ENCODE measurements around the gene SLC25A10.
"Not testable (repeated sequence)": the region's sequence is repeated elsewhere in the genome, so short reads cannot be mapped to it uniquely, and the experiment has no call there.

SLC25A10 gene

DNA sequence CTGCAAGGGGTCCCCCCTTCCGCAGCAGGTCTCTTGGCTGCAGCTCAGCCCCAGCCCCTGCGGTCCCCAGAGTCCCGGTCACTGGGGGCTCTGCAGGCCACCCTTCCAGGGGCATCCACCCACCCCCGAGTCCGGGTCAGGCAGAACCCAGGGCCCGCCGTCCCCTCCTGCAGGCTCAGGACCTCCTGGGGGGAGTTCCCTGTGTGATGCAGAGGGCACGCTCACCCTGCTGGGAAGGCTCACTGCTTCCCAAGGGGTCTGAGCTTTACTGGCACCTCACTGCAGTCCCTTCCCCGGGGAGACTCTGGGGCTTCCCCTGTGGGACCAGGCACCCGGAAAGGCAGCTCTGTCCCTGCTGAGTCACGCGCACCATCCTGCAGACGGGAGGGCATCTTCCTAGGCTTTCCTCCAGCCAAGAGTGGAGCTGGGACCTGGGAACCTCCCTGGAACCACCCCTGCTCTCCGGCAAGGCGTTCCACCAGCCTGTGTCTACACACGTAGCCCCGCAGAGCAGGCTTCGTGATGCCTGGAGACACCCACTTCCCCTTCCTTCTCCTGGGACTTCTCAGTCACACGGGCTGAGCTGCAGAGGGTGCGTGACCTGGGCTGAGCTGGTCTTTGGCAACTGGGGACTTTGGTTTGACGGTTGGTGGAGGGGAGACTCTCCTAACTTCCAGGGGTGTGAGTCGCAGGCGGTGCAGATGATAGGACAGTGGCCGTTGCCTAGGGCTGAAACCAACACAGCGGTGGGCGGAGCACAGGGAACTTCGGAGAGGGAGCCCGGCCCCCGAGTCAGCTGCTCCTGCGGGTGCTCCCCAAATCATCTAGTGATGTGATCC is 23.4 kb downstream of the SLC25A10 start:
- no peak overlapping the region; the same call in 1 of the 2 replicates for H3K4me3 ChIP-seq (ENCODE audit: low read length)

DNA sequence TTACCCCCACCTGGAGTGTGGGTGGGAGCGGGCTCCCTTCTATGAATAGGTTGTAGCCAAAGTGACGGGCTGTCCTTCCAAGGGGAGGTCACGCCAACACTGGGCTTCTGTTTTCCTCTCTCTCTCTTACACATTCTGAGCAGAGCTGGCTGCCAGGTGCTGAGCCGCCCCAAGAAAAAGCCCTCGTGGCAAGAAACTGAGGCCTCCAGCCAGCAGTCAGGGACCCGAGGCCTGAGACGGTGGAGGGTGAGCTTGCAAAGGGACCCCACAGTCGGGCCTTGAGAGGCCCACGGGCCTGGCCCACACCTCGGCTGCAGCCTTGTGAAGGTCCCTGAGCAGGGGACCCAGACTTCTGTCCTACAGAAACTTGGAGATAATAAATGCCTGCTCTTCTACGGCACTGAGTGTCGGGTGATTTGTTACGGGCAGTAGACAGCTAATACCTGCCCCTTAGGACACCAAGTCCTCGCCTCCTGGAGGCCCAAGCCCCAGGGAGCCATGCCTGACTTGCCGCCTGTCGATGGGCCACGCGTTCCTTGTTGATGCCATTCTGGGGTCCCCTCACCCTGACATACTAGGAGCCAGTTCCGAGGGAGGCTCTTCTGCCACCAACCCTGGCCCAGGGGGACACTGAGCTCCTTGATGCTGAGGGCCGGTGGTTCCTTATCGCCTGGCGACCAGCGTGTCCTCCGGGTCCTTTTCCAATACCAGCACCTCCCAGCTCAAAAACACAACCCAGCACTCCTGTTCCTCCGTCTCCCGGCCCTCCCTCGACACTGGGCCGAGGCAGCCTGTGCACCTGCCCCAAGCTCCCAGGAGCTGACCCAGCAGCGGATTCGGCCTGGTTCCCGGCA is 26.1 kb downstream of the SLC25A10 start:
- no peak overlapping the region for H3K4me3 ChIP-seq (ENCODE audit: low read length)
- no peak for TF ChIP-seq ZNF274 (IDR thresholded peaks at IDR 0.05; ENCODE audit: low read depth, low read length)

More for the DNA sequence above, 23.4 kb downstream of the SLC25A10 start:
- no peak for TF ChIP-seq ZNF274 (IDR thresholded peaks at IDR 0.05; ENCODE audit: low read depth, low read length)

DNA sequence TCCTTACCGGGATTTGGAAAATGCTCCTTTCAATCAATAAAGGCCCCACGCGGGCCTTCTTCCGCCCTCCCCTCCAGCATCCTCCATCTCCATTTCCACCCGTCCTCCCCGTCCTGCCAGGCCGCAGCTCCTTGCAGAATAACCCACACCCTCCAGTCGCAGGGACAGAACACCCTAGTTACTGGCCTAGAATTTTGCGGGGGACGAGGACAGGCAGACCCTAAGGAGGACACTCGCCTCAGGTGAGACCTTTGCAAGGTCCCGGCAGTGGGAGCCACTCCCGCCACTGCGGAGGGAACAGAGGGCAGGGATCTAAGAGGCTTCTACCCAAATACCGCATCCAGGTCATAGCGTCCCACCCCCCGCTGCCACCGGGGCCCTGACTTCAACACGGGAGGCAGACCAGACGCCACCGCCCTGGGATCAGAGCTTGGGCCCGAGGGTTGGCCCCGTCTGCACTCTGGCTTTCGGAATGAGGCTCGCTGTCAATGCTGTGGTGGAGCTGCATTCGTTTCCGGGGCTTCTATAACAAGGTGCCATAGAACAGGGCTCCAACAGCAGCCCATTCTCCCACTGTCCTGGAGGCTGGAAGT is 26.8 kb downstream of the SLC25A10 start:
- H3K4me3 ChIP-seq (ENCODE audit: low read length), result no peak overlapping the region
- no peak for TF ChIP-seq ZNF274 (IDR thresholded peaks at IDR 0.05; ENCODE audit: low read depth, low read length)

DNA sequence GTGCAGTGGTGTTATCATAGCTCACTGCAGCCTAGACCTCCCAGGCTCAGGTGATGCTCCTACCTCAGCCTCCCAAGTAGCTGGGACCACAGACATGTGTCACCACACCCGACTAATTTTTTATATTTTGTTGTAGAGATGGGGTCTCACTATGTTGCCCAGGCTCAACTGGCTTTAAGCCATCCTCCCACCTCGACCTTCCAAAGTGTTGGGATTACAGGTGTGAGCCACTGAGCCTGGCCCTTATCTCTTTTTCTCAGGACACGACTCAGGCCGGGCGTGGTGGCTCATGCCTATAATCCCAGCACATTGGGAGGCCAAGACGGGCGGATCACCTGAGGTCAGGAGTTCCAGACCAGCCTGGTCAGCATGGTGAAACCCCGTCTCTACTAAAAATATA is 27.5 kb downstream of the SLC25A10 start:
- not testable (repeated sequence) for H3K4me3 ChIP-seq (ENCODE audit: low read length)

DNA sequence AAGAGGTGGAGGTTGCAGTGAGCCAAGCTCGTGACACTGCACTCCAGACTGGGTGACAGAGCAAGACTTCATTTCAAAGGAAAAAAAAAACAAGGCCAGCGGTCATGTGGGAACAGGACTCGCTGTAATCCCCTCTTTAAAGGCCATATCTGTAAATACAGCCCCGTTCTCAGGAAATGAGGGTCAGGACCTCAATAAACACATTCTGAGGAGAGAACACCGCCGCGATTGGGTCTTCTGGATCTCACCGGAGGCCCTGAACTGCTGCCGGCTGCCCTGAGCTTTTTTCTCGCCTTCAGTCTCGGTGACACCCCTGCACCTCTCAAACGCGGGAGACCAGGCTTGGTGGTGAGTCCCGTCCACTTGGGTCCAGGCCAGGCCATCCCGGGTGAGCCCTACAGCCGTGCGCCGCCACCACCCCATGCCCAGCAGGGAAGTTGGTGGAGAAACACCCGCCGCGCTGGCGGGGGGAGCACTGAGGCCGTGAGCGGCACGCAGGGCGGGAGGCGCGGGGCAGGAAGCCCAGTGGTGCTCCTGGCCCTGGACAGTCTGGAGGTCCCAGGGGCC is 28.4 kb downstream of the SLC25A10 start:
- H3K4me3 ChIP-seq (ENCODE audit: low read length), result no peak overlapping the region
- TF ChIP-seq ZNF274 (IDR thresholded peaks at IDR 0.05; ENCODE audit: low read depth, low read length), result no peak

DNA sequence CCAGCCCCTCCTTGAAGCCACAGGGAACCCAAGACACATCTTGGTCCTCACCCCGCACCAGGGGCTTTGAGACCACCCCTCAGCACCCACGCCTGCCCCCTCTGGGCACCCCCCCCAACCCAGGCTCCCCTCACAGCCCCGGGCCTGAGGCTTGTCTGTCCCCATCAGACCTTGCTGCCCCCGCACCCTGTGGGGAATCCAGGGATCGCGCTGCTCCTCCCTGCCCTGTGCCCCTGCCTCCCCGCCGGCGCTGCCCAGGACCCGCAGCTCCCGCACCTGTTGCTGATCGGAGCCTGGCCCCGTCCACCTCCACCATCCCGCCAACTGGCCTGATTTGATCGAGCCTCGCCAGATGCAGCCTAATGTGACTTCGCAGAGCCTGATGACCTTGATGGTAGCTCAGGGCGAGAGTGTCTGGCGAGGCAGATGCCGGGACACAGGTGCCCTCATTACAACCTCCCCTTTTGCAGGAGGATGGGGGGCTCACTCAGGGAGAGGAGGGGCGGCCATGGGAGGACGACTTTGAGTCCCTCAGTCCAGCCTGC is 29.0 kb downstream of the SLC25A10 start:
- TF ChIP-seq ZNF274 (IDR thresholded peaks at IDR 0.05; ENCODE audit: low read depth, low read length), result no peak
- no peak overlapping the region for H3K4me3 ChIP-seq (ENCODE audit: low read length)

DNA sequence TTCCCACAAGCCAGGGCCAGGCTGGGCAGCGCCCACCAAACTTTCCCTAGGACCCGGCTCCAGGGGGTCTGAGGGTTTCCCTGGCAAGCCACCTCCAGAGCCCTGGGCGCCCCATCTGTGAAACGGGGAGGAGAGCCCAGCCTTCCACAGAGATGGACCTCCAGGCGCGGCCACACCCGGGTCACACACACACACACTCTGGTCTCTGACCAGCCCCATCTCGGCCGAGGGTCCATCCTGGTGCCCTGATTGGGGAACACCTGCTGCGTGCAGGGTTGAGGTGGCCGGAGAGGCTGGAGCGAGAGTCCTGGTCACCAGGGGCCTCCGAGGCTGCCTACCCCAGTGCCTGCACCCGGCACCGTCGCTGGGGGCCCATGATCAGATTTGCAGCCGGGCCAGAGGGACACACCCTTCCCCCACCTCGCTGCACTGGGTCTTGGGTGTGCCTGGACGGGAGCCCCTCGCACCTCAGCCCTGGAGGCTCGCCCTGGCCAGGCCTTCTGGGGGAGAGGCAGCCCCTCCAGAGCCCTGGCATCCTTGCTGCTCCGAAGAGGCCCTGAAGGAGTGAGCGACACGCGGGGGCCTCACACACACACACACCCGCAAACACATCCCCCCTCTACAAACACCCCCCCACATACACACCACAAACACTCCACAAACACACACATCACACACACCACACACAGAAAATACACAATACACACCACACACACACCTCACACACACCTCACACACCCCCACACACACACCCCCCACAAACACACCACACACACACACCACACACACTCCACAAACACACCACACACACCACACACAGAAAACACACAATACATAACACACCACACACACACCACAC is 29.7 kb downstream of the SLC25A10 start:
- H3K4me3 ChIP-seq (ENCODE audit: low read length), result no peak overlapping the region
- TF ChIP-seq ZNF274 (IDR thresholded peaks at IDR 0.05; ENCODE audit: low read depth, low read length), result no peak

Measured in GM08714 (cell line).